ENCODE results near the gene KRT73. TPM values are rescaled to one million over a fixed set of nuclear protein-coding genes. Genes with fewer than 3 reads are reported as not detected.

KRT73 gene
- total and polyA plus RNA-seq, 2 donors = 0.11 TPM; not detected in 1

DNA sequence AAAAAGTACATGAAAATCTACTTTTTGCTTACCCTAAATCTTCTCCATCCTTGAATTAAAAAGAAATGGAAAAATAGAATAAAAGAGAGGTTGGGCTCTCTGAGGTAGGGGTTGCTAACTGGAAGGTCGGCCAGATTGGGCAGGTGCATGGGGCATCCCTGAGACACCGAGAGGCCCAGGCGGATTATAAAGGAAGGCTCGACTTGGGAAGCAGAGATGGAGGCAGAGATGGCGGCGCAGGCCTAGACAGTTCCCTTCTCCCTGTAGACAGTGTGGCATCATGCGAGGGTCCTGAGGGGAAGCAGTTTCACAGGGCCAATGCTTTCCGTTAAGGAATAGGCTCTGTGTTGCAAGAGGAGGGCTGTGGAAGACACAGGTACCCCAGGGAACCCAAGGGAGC lies 41.0 kb downstream of the KRT73 start:
- WGBS = 96% methylated on average over 8 of the region's 8 CpGs
- Histone ChIP-seq H3K27ac (ENCODE audit: low read depth) (no peak overlapping the region), H3K4me3 (ENCODE audit: low read depth, low read length) (no peak overlapping the region), H3K36me3 (ENCODE audit: insufficient read depth) (no peaks in the 10 kb centered on the region), H3K4me1 (ENCODE audit: insufficient read depth) (no peaks in the 10 kb centered on the region)
- DNase-seq (ENCODE audit: extremely low spot score) = no peak

- H3K4me3 ChIP-seq (ENCODE audit: low read depth, low read length) = no peak overlapping the region
- DNase-seq (ENCODE audit: extremely low spot score) = no peak
- 94% methylated on average over 3 of the region's 3 CpGs for WGBS
- no peaks in the 10 kb centered on the region for H3K36me3 ChIP-seq (ENCODE audit: insufficient read depth)
- no peaks in the 10 kb centered on the region for H3K4me1 ChIP-seq (ENCODE audit: insufficient read depth)
- no peak overlapping the region for H3K27ac ChIP-seq (ENCODE audit: low read depth)
Measured at GRCh38 chr12:52575948-52576347, 42.4 kb downstream of the KRT73 start.

DNA sequence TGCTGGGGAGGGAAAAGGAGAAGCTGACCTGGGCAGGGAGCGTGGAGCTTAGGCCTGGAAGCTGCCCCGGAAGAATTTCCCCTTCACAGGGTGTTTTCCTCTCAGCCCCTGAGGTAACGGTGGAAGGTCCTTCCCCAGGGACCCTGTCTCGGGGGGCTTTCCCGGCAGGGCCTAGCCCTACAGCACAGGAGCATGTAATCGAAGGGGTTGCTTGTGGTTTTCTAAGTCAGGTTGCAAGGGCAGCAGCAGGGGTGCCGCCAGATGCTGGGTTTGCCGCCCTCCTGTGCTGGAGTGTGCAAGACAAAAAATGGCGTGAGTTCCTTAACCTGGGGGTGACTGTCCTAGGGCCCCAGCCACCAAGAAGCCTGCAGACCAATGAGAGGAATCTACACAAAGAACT lies 43.1 kb downstream of the KRT73 start:
- no peak for DNase-seq (ENCODE audit: extremely low spot score)
- H3K4me1 ChIP-seq (ENCODE audit: insufficient read depth) = no peaks in the 10 kb centered on the region
- no peaks in the 10 kb centered on the region for H3K36me3 ChIP-seq (ENCODE audit: insufficient read depth)
- no peak overlapping the region for H3K4me3 ChIP-seq (ENCODE audit: low read depth, low read length)
- WGBS = 96% methylated on average over 9 of the region's 9 CpGs
- no peak overlapping the region for H3K27ac ChIP-seq (ENCODE audit: low read depth)

GRCh38 chr12:52573743-52574142 lies 44.6 kb downstream of the KRT73 start, which contains the start of gene KRT74:
Gene KRT74 (minus strand): TSS chr12:52573843. CDS start chr12:52573777, 66 bp downstream.
- no peaks in the 10 kb centered on the region for H3K4me1 ChIP-seq (ENCODE audit: insufficient read depth)
- WGBS = 92% methylated on average over 3 of the region's 3 CpGs
- H3K4me3 ChIP-seq (ENCODE audit: low read depth, low read length) = no peak within 1 kb of the TSS
- no peak for DNase-seq (ENCODE audit: extremely low spot score)
- H3K36me3 ChIP-seq (ENCODE audit: insufficient read depth) = no peaks in the 10 kb centered on the region
- H3K27ac ChIP-seq (ENCODE audit: low read depth) = no peak within 1 kb of the TSS

GRCh38 chr12:52573306-52573705 lies 45.1 kb downstream of the KRT73 start:
- 91% methylated on average over 15 of the region's 15 CpGs for WGBS
- no peak for DNase-seq (ENCODE audit: extremely low spot score)
- Histone ChIP-seq H3K4me1 (ENCODE audit: insufficient read depth) (no peaks in the 10 kb centered on the region), H3K36me3 (ENCODE audit: insufficient read depth) (no peaks in the 10 kb centered on the region), H3K27ac (ENCODE audit: low read depth) (no peak overlapping the region), H3K4me3 (ENCODE audit: low read depth, low read length) (no peak overlapping the region)

- no peak for DNase-seq (ENCODE audit: extremely low spot score)
- WGBS = 95% methylated on average over 10 of the region's 10 CpGs
- no peaks in the 10 kb centered on the region for H3K4me1 ChIP-seq (ENCODE audit: insufficient read depth)
Measured at GRCh38 chr12:52570511-52570910, 47.8 kb downstream of the KRT73 start.

DNA sequence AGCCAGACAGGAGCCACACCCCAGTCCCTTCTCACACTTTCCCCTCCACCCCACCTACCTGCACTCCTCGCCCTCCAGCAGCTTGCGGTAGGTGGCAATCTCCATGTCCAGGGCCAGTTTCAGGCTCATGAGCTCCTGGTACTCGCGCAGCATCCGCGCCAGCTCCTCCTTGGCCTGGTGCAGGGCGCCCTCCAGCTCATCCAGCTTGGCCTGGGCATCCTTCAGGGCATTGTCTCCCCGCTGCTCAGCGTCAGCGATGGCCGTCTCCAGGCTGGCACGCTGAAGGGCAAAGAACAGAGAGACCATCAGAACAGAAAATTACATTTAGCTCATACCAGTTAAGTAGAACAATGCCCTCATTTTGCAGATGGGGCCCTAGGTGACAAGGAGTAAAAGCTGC lies 50.2 kb downstream of the KRT73 start:
- WGBS = 88% methylated on average over 12 of the region's 12 CpGs
- Histone ChIP-seq H3K27ac (ENCODE audit: low read depth) (no peak overlapping the region), H3K4me1 (ENCODE audit: insufficient read depth) (no peaks in the 10 kb centered on the region), H3K4me3 (ENCODE audit: low read depth, low read length) (no peak overlapping the region), H3K36me3 (ENCODE audit: insufficient read depth) (no peaks in the 10 kb centered on the region)
- DNase-seq (ENCODE audit: extremely low spot score) = no peak

More at GRCh38 chr12:52570511-52570910, 47.8 kb downstream of the KRT73 start:
- Histone ChIP-seq H3K36me3 (ENCODE audit: insufficient read depth) (no peaks in the 10 kb centered on the region), H3K4me3 (ENCODE audit: low read depth, low read length) (no peak overlapping the region), H3K27ac (ENCODE audit: low read depth) (no peak overlapping the region)

- WGBS = 77% methylated on average over 8 of the region's 8 CpGs
- no peak overlapping the region for H3K4me3 ChIP-seq (ENCODE audit: low read depth, low read length)
- no peak for DNase-seq (ENCODE audit: extremely low spot score)
Measured at GRCh38 chr12:52566847-52567291, 51.5 kb downstream of the KRT73 start.

GRCh38 chr12:52564582-52564981 lies 53.8 kb downstream of the KRT73 start:
- Histone ChIP-seq H3K4me1 (ENCODE audit: insufficient read depth) (no peaks in the 10 kb centered on the region), H3K27ac (ENCODE audit: low read depth) (no peak overlapping the region), H3K36me3 (ENCODE audit: insufficient read depth) (no peaks in the 10 kb centered on the region), H3K4me3 (ENCODE audit: low read depth, low read length) (no peak overlapping the region)
- DNase-seq (ENCODE audit: extremely low spot score) = no peak
- WGBS = 75% methylated on average over 1 of the region's 1 CpG

More at GRCh38 chr12:52566847-52567291, 51.5 kb downstream of the KRT73 start:
- Histone ChIP-seq H3K4me1 (ENCODE audit: insufficient read depth) (no peaks in the 10 kb centered on the region), H3K36me3 (ENCODE audit: insufficient read depth) (no peaks in the 10 kb centered on the region), H3K27ac (ENCODE audit: low read depth) (no peak overlapping the region)

GRCh38 chr12:52561880-52562449 lies 56.4 kb downstream of the KRT73 start:
- 76% methylated on average over 3 of the region's 3 CpGs for WGBS
- DNase-seq (ENCODE audit: extremely low spot score) = no peak
- H3K36me3 ChIP-seq (ENCODE audit: insufficient read depth) = no peaks in the 10 kb centered on the region

DNA sequence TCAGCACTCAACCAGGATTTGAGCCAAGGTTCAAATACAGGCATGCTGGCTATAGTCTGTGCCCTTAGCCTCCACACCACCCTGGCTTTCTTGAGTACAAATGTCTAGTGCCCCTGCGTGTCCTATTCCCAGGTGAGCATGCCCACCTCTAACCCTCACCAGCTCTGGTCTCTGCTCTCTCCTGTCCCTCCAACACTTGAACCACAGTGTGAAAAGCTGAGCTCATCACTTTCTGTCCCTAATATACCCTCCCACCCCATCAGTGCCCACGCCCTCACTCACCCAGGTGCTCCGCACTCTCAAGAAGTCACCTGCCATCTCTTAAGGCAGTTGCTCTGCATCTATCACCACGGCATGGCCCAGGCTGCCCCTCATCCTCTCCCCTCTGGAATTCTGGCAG lies 58.4 kb downstream of the KRT73 start:
- no peaks in the 10 kb centered on the region for H3K4me1 ChIP-seq (ENCODE audit: insufficient read depth)
- 81% methylated on average over 4 of the region's 4 CpGs for whole genome bisulfite sequencing
- no peaks in the 10 kb centered on the region for H3K36me3 ChIP-seq (ENCODE audit: insufficient read depth)
- no peak overlapping the region for H3K4me3 ChIP-seq (ENCODE audit: low read depth, low read length)
- no peak overlapping the region for H3K27ac ChIP-seq (ENCODE audit: low read depth)
- no peak for DNase-seq (ENCODE audit: extremely low spot score)

More at GRCh38 chr12:52561880-52562449, 56.4 kb downstream of the KRT73 start:
- Histone ChIP-seq H3K27ac (ENCODE audit: low read depth) (no peak overlapping the region), H3K4me1 (ENCODE audit: insufficient read depth) (no peaks in the 10 kb centered on the region), H3K4me3 (ENCODE audit: low read depth, low read length) (no peak overlapping the region)

- Histone ChIP-seq H3K36me3 (ENCODE audit: insufficient read depth) (no peaks in the 10 kb centered on the region), H3K4me3 (ENCODE audit: low read depth, low read length) (no peak overlapping the region), H3K27ac (ENCODE audit: low read depth) (no peak overlapping the region), H3K4me1 (ENCODE audit: insufficient read depth) (no peaks in the 10 kb centered on the region)
- 74% methylated on average over 8 of the region's 8 CpGs for WGBS
- no peak for DNase-seq (ENCODE audit: extremely low spot score)
Measured at GRCh38 chr12:52558781-52559445, 59.4 kb downstream of the KRT73 start.
